Hepatocyte (in vitro differentiated cells): ENCODE data around the gene IL20.

ENCODE experiments used
- CTCF ChIP-seq: fragments of 200-600 bp; sonication (generic); IDR thresholded peaks from 2 replicates; pipeline ENCODE4 v1.5.1; 2016; ENCODE audit warnings: antibody characterized with exemption, mild to moderate bottlenecking; ENCODE audit not compliant: poor library complexity
- EZH2phosphoT487 ChIP-seq: fragments of 200-600 bp; sonication (generic); IDR thresholded peaks from one replicate; pipeline ENCODE4 v1.6.1; 2018; ENCODE audit warnings: antibody characterized with exemption, mild to moderate bottlenecking, low read depth, moderate library complexity; ENCODE audit not compliant: unreplicated experiment, severe bottlenecking

DNA sequence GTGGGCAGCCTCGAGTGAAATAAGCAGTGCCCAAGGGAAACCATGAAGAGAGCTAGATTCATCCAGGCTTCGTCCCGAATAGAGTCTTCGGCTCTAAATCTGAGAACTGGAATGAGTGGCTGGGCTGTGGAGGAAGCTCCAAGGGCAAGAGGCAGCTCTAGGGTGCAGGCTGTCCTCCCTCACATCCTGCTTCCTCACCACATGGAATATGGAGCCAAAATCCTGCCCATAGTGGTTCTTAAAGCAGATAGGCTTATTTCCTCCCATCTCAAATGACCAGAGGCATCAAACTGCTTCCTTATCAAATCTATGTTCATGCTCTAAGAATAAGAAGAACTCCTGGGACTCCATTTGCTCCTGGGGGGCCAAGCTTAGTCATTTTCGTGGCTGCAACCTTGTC is 34.3 kb downstream of the IL20 start:
- TF ChIP-seq CTCF (no peak), EZH2phosphoT487 (no peak)
